HG02981 (cell line): ENCODE data around the gene CHST13.

Source experiments
- ATAC-seq: cut with Tn5 transposase; IDR thresholded peaks from one replicate; pipeline ENCODE4 v1.9.1; 2021; ENCODE audit warnings: mild to moderate bottlenecking, moderate library complexity; ENCODE audit not compliant: unreplicated experiment

The CHST13 gene

DNA sequence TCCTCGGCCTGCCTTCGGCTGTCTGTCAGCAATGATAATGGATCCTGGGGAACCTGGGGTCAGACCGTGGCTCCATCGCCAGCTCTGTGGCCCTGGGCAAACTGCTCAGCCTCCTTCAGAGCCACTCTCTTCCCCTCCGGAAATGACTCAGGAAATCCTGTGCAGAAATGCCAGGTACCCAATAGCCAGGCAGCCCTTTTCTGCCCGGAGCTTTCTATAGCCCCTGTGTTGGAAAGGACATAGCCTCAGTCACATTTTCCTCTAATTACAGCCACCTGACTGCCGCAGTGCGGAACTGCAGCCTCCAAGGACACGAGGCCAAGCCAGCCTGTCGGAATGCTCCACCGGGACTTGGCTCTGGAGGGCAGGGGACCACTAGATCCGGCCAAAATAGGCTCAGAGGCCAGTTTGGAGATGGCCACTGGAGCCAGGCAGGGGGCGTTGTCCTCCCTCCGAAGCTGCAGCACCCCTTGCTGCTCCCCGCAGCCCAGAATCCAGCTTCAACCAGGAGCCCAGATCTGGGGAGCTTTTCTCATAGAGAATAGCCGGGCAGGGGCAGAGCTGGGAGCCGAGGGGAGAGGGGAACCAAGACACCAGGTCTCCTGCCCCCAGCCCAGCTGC is 36.7 kb upstream of the CHST13 start:
- ATAC-seq = no peak

DNA sequence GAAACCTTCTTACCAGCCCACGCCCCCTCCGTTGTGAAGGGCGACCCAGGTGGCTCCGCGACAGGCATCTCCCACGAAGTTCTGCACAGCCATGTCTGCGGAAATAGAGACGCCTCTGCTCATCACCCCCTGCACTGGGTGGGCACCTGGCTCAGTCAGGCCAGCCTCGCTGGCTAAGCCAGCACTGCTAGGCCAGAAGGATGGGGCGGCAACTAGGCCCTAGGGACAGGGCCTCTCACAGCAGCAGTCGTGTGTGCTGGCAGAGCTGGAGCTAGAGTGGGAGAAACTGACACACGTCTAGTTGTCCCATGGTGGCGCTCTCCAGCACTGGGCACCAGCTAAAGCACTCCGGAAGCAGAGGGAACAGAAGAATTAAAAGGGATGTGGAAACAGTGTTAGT is 35.8 kb upstream of the CHST13 start:
- ATAC-seq = no peak

DNA sequence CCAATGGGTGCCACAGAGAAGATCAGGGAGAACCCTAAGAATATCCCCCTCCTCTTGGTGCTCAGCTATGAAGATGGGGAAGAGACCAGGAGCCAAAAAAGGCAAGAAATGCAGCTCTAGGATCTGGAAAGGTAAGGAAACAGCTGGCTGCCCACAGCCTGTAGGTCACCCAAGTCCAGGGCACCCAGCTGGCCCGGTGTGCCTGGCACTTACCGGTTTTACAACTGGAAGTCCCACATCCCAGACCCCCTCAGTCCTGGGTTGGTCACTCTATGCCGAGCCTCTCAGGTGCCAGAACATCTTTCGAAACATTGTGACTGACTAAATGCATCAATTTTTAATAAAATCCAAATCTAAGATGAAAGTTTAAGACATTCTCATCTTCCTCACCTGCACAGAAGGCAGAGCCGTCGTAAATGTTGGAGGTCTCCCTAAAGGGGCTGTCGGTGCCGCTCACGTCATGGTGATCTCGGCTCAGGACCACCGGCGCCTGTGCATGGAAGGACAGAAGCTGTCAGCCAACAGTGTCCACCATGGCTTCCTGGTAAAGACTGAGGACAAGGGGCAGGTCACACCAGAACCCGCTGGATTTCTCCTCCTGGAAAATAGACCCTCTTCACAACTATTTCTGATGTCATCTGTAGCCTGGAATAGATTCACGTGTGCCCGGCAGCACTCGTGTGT is 34.9 kb upstream of the CHST13 start:
- no peak for ATAC-seq

DNA sequence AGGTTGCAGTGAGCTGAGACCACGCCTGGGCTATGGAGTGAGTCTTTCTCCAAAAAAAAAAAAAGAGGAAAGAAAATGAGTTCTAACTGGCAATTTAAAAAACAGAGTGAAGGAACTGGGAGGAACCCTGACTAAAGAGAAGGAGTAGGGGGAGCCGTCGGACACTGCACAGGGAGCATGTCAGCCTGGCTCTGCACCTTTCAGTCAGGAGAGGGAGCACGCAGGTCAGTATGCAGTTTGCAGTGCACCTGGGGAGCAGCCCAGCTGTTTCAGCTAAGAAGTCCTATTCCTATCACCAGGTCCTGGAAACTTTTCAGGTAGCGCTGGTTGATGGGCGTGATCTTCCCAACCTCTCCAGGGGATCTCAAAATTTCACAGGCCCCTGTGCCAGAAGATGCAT is 33.3 kb upstream of the CHST13 start:
- no peak for ATAC-seq

DNA sequence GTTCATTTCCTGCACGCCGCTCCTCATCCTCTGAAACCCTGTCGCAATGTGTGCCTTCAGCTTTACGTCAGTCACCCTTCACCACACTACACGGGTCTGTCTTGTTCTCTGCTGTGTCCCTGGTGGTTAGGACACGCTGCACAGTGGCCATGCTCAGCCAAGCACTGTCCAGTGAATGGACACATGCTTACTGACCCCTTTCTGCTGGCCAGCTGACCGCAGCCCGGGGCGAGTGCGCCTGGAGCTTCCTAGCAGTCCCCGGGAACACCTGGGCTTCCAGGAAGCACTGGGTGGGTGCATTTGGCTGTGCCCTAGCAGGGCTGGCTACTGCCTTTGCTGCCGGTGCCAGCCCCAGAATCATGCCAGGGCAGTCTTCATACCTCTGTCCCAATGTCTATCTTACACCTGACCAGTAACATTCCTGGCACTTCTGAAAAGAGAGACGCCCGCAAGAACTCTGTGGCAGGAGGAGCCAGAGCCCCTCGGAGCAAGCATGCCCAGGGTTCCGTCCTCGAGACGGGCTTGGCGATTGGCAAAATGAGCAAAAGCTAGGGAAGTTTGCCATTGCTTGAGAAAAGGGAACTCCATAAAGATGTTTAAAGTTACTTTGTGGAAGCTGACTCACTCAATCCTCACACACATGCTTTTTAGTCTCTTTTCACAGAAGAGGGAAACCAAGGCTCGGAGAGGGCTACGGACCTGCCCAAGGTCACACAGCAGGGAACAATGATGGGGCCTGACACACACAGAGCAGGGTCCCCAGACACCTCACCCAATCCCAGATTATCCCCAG is 32.5 kb upstream of the CHST13 start:
- ATAC-seq = no peak

DNA sequence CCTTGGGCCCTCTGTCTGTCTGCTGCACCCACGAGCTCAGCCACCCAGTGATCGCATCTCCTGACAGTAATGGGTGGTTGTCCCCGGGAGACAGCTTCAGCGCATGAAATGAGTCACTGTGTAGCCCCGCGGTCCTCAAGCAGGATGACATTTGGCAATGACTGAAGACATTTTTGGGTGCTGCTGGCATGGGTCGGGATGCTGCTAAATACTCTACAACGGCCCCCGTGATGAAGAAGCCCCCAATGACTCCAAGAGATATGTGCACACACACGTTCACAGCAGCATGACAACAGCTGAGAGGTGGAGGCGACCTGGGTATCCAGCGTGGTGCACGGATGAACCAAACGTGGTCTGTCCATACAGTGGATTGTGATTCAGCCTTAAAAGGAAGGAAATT is 30.9 kb upstream of the CHST13 start:
- ATAC-seq = no peak

DNA sequence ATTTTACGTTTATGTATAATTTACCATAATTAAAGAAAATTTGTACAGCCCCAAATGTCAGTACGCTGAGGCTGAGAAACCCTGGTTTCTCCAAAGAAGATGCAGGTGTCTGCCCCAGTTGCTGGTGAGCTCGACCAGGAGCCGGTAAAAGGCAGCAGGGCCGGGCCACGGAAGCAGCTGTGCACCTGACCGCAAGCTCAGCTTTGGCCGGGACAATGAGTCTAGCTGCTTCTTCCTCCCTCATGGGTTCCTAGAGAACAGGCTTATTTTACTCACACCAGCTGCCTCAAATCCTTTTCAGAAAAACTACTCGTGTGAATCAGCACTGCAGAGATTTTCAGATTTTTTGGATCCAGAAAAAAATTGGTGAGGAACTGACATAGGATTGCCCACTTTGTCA is 30.2 kb upstream of the CHST13 start:
- no peak for ATAC-seq

DNA sequence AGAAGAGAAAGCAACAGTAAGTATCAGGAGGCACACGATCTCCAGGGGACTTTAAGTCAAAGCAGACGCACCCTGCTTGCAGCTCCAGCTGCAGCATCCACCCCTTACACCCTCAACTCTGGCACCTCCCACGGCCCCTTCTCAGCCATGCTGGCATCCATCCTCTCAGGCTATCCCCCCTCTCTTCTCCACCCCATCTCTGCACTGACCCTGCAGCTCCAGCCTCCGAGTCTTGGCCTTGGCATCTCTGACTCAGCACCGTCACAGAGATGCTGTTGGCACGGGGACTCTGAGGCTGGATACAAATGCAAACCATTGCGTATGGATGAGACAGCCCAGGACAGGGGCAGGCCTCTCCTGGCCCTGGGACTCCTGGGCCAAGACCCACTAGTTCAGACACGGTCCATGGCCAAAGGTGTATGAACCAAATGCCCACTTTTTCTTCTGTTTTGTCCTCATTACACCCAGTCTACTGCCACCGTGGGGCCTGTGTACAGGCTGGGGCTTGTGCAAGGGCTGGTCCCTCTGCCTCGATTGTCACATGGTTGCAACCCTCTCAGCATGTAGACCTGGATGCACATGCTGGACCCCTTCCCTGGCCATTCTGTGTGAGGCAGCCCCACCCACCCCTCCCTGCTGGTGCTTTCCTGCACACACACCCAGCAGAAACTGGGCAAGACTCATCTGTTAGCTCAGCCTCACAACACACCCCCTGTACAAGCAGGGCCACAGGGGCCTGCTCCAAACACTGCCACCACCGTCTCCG is 29.6 kb upstream of the CHST13 start:
- no peak for ATAC-seq

DNA sequence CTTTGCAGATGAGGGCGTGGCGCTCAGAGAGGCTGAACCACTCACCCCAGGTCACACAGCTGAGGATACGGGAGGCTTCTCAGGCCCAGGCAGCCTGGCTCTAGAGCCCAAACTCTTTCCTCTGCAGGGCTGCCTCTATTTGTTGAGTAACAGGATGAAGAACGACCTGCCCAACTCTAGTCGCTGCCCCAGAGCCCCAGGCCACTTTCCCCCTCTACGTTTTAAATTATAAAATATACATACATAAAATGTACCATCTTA is 29.1 kb upstream of the CHST13 start:
- ATAC-seq = no peak

DNA sequence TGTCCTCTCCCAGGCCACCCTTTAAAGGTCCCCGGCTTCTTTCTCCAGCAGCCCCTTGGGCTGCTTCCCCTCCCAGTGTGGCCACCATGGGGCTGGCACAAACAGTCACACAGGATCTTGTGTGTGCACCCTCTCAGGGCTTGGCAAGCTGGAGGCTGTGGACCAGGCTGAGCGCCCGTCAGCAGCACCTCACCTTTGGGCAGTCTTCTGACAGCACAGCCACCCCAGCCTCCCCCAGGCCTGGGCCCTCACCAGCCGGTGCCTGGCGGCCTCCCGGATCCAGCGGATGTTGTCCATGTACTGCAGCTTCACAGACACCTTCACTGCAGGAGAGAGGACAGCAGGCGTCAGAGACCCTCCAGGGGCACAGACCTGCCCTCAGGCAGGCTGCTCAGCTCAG is 28.2 kb upstream of the CHST13 start:
- no peak for ATAC-seq

DNA sequence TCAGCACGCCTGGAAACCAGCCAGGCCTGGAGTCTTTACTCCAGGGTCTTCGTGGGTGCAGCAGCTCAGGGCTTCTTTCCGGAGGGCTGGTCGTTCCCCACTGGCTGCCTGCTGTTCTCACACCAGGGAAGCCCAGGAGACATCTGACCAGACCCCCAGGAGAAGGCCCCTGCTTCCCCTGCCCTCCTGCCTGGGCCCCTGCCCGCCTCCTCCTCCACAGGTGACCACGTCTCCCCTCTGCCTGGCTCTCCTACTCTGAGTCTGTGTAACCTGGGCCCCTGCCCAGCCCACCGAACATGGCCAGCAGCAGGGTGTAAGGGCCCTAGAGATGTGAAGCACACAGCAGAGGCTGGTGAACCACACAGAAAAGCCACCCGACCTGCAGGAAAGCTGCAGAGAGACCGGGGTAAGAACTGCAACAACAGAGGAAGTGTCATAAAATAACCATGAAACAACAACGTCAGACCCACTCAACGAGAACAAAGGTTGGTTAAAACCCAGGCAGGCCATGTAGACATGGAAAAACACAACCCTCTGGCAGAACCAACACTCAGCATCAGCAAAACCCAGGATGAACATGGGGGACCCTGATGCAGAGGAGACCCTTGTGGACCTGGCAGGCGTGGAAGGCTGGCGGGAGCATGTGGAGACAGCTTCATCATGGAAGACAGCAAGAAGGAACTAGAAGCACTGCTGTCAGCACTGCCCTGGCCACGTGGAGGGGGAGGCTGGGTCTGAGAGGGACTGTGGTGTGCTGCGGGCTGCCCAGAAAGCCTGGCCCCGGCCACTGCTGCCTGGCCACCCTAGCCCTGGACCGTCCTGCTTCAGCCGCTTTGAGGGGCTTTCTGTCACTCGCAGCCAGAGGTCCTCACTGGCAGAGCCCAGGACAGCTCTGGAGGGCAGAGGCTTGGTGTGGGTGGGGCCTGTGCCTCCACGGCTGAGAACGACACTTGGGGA is 26.8 kb upstream of the CHST13 start:
- no peak for ATAC-seq

DNA sequence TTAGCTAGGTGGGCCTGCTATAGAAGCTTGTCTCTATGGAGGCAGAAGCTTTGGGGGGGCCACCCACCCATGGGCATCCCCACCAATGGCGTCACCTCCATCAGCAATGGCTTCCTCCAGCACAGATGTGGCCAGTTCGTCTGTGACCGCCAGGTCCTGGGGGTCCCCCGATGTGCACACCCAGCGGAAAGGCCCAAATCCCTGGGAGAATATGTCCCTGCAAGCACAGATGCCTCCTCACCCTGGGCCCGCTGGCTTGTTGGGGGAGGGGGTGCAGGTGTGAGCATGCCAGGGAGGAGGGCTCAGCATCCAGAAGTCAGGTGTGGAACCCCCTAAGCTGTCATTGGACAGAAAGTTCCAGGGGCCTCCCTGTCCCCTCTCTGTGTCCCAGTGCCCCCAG is 26.0 kb upstream of the CHST13 start:
- ATAC-seq = no peak

DNA sequence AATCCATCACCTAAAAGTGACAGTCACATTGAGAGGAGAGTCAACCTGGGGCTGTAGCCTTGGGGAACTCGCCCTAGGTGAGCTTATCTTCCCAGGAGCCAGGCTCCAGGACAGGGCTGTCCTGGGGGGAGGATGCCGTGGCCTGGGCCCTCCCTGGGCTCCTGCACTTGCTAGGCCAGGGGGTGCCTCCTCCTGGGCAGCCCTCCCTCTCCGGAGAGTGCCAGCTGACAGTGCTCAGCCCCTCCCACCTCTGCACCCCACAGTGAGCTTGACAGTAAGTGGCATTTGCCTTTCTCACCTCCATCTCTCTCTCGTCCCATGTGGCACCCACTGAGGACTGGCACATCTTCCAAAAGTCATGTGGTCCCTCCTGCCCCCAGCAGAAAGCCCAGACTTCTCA is 25.5 kb upstream of the CHST13 start:
- ATAC-seq = no peak

DNA sequence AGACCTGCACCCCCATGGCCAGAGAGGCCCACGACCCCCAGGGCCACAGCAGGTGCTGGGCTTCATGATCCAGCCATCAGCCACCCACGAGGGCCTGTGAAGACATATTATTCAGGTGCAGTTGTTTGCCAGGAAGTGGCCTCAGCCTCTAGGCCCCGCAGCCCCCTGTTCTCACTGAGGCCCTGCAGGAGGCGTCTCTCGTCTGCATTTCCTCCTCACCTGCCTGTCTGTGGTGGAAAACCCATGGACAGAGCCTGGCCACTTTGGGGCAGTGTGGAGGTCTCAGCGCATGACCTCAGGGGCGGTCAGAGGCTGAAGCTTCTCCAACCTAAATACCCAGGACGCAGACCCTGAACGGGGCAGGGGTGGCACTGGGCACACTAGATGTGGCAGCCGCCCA is 25.0 kb upstream of the CHST13 start:
- ATAC-seq = no peak

DNA sequence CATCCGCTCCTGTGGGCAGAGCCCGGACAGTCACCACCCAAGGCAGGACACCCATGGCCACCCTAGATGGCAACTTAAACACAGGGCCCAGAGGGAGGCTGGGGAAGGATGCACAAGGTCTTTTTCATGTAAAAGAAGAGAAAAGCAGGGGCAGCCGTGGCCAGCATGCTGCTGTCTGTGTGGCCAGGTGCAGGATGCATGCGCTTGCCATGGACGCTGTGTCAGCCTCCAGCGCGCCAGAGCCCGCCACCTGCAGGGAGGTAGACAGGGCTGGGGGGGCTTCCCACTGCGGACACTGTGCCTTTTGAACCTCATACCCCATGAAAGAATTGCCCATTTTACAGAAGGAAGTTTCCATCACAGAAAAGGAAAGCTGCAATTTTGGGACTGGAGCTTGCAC is 24.6 kb upstream of the CHST13 start:
- no peak for ATAC-seq

DNA sequence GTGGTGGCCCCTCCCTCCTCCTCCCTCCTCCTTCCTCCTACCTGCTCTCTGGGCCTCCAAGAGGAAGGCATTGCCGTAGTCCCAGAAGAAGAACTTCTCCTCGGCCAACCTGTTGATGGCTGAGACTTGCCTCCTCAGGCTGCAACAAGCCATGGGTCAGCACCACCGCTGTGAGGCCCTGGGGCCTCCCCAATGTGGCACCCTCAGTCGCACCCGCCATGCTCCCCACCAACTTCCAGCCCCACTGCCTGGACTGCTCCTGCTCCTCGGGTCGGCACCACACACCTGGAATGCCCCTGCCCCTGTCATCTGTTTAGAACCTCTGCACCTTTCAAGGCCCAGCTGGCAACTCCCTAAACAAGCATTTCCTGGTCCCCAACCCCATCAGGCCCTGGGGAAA is 23.9 kb upstream of the CHST13 start:
- no peak for ATAC-seq

DNA sequence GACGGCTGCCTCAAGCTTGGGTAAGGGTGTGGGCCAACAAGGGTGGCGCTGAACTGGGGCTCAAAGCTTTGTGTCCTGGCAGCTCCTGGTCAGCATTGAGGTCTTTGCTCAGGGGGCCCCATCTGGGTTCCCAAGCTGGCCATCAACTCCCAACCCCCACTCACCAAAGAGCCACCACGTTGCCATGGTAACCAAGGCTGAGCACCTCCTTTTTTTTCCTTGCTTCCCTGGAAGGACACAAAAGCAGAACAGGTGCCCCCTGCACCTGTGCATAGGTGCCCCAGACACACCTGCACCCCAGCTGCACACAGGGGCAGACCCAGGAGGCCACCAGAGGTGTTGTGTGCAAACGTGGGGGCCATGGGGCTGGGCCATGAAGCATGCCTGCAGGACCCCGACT is 22.9 kb upstream of the CHST13 start:
- no peak for ATAC-seq

DNA sequence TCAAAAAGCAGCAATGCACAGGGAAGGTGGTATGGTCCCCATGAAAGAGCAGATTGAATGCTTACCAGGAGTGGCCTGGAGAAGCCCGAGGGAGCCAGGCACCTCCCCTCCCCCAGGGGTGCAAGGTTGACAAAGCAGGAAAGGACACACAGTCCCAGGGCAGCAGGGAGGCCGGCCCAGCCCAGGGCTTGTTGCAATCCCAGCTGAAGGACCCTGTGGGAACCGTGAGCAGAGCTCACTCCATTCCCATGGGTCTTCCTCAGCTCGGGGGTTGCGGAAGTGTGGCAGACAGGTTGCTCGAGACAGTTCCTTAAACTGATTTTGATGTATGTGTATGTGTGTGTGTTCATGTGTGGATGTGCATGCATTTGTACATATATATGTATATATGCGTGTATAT is 22.2 kb upstream of the CHST13 start:
- ATAC-seq = no peak

DNA sequence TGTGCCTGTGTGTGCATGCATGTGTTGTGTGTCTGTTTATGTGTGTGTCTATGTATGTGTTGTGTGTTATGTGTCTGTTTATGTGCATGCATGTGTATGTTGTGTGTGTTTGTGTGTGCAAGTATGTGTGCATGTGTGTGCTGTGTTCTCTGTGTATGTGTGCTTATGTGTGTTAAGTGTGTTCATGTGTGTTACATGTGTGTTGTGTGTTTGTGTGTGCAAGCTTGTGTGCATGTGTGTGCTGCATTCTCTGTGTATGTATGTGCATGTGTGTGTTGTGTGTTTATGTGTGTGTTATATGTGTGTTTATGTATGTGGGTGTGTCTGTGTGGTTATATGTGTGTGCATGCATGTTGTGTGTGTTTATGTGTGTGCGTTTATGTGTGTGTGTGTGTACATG is 21.3 kb upstream of the CHST13 start:
- no peak for ATAC-seq

DNA sequence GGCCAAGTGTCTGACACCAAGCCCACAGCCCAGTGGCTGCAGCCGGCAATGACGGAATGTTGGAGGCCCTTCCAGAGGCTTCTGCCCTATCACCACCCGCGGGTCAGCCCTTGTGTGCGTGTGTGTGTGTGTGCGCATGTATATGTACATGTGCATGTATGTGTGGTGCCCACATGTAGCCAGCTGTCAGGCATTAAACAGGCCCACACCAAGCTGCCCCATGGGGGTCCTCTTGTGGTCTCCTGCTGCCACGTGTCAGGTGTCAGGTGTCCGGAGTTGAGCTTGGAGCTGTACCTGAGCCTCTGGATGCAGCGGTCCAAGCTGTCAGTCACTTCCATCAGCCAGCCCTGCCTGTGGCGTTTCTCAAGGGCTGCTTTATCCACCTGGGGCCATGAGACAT is 20.3 kb upstream of the CHST13 start:
- ATAC-seq = no peak

DNA sequence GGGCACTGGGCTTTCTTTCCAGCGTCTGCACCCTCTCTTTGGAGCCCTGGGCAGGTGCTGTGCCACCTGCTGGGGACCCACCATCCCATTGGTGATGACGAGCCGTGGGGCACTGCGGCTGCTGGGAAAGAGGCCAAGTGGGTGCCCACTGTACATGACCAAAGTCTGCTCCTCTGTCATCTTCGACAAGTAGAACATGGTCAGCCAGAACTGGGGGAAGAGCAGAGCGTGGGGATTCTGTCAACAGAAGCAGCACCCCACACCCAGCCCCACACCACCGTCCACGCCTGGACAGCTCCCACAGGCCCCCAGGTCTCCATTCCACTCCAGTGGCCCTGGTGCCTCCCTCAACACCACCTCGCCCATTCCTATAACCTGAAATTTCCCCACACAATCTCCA is 16.1 kb upstream of the CHST13 start:
- ATAC-seq = no peak
